ENCODE data around the gene CMTM4.
"Not testable (repeated sequence)": the region's sequence is repeated elsewhere in the genome, so short reads cannot be mapped to it uniquely, and the experiment has no call there.

Gene CMTM4

DNA sequence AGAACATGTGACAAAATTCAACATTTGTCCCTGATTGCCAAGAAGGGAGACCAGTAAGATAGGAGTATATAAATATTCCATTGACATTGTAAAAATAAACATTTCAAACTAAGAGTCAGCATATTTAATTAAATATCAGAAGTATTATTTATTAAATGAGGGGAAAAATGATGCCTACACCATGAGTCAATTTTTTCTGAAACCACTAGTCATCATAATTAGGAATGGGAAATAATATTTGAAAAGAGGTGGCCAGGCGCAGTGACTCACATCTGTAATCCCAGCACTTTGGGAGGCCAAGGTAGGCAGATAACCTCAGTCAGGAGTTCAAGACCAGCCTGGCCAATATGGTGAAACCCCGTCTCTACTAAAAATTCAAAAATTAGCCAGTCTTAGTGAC lies 128.2 kb downstream of the CMTM4 start:
- H3K4me3 ChIP-seq (ENCODE audit: low read depth, low read length) = no peak overlapping the region
- TF ChIP-seq, protein P1, sequence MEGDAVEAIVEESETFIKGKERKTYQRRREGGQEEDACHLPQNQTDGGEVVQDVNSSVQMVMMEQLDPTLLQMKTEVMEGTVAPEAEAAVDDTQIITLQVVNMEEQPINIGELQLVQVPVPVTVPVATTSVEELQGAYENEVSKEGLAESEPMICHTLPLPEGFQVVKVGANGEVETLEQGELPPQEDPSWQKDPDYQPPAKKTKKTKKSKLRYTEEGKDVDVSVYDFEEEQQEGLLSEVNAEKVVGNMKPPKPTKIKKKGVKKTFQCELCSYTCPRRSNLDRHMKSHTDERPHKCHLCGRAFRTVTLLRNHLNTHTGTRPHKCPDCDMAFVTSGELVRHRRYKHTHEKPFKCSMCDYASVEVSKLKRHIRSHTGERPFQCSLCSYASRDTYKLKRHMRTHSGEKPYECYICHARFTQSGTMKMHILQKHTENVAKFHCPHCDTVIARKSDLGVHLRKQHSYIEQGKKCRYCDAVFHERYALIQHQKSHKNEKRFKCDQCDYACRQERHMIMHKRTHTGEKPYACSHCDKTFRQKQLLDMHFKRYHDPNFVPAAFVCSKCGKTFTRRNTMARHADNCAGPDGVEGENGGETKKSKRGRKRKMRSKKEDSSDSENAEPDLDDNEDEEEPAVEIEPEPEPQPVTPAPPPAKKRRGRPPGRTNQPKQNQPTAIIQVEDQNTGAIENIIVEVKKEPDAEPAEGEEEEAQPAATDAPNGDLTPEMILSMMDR (IDR thresholded peaks at IDR 0.05; ENCODE audit: low read depth, low read length, missing control alignments) = no peak
- DNase-seq (ENCODE audit: low read depth) = no peak
- in situ Hi-C loops (cut with HindIII; ENCODE audit: low sequenced_read_pairs) = no loop called here

DNA sequence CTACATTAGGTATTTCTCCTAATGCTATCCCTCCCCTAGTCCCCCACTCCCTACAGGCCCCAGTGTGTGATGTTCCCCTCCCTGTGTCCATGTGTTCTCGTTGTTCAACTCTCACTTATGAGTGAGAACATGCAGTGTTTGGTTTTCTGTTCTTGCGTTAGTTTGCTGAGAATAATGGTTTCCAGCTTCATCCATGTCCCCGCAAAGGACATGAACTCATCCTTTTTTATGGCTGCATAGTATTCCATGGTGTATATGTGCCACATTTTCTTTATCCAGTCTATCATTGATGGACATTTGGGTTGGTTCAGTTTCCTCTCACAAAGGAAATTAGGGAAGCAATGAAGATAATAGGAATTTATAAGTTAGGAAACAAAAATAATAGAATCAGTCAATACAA lies 129.3 kb downstream of the CMTM4 start:
- DNase-seq (ENCODE audit: low read depth); H3K4me3 ChIP-seq (ENCODE audit: low read depth, low read length); in situ Hi-C loops (cut with HindIII; ENCODE audit: low sequenced_read_pairs): not testable (repeated sequence)

DNA sequence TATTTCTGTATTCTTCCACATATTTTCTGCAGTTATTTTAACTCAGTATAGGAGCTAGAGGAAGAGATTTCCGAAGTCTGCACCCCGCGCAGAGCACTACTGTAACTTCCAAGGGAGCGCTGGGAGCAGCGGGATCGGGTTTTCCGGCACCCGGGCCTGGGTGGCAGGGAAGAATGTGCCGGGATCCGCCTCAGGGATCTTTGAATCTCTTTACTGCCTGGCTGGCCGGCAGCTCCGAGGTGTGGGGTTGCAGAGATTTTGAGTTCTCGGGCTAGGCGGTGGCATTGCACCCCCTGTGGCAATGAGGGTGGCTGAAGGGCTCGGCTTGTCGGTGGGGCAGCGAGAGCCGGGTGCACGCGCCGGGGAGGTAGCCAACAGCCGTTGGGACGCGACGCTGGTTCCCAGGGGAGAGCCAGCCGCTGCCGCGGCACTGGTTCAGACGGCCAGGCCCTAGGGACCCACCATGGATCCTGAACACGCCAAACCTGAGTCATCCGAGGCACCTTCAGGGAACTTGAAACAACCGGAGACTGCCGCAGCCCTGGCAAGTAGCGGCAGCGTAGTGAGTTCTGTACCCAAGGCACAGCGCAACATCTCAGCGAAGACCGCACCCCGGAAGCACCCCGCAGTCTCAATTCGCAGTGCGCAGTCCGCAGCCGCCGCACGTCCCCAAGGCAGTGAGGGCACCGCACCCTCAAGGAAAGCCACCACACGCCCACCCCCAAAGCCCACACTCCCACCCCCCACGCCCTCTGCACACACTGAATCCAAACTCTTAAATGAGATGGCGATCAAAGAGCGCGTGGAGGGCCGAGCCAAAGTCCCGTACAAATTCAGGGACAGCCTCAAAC lies 130.3 kb downstream of the CMTM4 start, which contains the start of gene CMTM1:
Gene CMTM1, plus strand, starts transcription at position 389 of the 851 bp plus-strand sequence. Its CDS starts 75 bp downstream, at position 464.
- TF ChIP-seq, protein P1 (IDR thresholded peaks at IDR 0.05; ENCODE audit: low read depth, low read length, missing control alignments) = no peak
- DNase-seq (ENCODE audit: low read depth) = no peak
- H3K4me3 ChIP-seq (ENCODE audit: low read depth, low read length) = no peak within 1 kb of the TSS
- in situ Hi-C loops (cut with HindIII; ENCODE audit: low sequenced_read_pairs) = no loop called here

Measured in astrocyte of the cerebellum (primary cell).